NCI-H1105 (cell line): Measurements from ENCODE around the gene UBE2M.
"Not testable (repeated sequence)": the region's sequence is repeated elsewhere in the genome, so short reads cannot be mapped to it uniquely, and the experiment has no call there.

ENCODE experiments used
- DNase-seq: peaks from one replicate; lab custom pipeline; 2025; lab: John Stamatoyannopoulos, UW

UBE2M gene

DNA sequence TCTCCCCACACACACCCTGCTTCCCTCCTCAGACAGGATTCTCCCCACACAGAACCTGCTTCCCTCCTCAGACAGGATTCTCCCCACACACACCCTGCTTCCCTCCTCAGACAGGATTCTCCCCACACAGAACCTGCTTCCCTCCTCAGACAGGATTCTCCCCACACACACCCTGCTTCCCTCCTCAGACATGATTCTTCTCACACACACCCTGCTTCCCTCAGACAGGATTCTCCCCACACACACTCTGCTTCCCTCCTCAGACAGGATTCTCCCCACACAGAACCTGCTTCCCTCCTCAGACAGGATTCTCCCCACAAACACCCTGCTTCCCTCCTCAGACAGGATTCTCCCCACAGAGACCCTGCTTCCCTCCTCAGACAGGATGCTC is 19.2 kb downstream of the UBE2M start:
- DNase-seq = not testable (repeated sequence)

DNA sequence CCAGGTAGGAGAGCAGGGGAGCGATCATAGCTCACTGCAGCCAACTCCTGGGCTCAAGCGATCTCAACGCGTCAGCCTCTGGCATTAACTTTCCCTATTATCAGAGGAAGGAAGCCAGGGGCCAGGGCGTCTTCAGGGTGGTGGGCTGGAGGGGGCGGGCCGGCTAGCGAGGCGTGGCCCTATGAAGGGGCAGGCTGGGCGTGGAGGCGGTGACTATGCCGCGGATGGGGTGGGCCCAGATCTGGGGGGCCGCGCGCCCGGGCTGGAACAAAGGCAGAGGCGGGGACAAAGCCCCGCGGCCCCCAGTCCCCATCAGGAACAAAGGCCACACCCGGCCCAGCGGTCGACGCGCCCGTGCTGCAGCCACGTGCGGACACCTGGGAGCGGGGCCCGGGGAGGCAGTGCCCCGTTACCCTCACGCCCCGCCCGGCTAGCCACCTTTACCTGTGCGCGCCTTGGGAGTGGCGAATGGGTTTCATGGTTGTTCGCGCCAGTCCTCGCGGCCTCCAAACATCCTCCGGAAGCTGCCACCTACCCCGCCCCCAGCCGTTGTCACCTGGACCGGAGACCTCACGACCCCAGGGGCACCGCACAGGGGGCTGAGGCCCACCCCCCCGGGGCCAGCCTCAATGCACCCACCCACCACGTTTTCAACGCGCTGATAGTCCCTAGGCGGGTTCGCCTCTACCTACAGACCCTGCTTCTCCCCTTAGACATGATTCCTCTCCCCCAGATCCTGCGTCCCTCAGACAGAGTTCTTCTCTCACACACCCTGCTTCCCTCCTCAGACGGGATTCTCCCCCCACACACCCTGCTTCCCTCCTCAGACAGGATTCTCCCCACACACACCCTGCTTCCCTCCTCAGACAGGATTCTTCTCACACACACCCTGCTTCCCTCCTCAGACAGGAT is 19.9 kb downstream of the UBE2M start:
- no peak for DNase-seq

DNA sequence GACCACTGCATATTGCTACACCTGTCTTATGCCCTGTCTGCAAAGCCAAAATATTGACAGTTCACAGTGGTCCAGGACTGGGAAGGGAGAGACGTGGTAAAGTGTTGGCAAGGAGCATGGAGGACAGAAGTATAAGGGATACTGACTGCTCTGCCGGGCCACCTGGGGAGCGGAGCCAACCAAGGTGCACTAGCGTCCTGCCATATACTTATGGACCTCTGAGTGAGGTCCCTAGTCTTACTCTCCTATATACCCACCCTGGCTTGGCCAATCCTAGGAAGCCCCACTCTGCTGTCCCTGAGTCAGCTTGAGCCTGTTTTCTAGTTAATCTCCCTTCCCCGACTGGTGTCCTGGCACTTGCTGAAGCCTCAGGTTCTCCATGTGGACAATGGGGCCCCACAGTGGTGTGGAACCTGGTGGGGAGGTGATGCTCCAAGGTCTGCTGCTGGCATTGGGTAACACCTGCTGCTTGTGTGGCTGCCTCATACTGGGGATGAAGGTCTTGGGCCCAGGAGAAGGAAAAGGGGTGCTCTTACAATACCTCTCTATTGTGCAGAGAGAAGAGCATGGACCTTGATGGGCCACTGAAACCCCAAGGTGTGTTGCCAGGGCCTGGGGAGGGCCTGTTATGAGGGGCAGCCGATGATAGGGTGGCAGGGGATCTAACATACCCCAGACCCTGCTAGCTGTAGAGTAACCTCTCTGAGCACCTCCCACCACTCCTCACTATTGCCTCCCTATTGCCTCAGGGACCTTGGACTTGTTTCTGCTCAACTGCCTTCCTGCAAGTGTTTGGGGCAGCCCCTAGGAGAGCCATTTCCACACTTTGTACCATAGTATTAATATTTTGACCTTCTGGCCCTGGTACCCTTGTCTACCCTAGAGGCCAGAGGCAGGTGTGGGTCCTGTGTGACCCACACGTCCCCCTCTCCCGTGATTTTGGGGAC is 21.3 kb downstream of the UBE2M start:
- DNase-seq = no peak

DNA sequence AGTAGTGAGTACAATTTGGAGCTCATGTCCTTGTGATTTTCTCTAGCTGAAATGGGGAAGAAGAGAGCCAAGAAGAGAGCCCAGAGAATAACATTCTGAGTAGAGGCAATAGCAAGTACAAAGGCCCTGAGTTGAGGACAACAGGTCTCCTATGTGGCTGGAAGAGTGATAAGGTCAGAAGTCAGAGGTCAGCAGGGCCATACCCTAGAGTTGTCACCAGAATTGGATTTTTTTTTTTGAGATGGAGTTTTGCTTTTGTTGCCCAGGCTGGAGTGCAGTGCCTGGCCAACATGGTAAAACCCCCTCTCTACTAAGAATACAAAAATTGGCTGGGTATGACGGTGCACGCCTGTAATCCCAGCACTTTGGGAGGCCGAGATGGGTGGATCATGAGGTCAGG is 22.6 kb downstream of the UBE2M start:
- no peak for DNase-seq

DNA sequence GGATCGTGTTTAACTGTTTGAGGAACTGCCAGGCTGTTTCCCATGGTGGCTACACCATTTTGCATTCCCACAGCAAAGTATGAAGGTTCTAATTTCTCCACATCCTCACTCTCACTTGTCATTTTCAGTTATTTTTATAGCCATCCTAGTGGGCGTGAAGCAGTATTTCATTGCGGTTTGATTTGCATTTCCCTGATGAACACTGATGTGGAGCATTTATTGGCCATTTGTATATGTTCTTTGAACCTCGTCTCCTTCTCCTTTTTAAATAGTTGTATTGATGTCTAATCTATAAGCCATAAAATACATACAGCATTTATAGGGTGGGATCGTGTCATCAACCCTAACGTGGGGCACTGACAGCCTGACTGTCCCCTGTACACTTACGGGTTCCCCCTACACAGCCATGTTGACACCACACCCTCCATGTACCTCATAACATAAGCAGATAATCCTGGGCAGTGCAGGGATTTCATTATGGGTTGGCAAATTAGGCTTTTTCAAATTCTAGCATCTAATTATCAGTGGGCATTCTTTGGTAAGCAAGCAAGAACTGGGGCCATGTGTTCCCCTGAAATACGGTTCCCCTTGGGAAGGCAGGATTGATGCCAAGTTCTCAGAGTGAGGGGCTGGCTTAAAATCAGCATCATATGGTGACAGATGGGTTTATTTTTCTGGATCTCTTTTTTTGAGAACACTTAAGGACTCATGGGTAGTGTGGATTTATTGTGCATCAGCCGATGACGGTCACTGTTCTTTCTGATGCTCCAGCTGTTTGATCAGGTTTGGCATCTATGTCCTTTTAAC is 27.2 kb downstream of the UBE2M start:
- no peak for DNase-seq

DNA sequence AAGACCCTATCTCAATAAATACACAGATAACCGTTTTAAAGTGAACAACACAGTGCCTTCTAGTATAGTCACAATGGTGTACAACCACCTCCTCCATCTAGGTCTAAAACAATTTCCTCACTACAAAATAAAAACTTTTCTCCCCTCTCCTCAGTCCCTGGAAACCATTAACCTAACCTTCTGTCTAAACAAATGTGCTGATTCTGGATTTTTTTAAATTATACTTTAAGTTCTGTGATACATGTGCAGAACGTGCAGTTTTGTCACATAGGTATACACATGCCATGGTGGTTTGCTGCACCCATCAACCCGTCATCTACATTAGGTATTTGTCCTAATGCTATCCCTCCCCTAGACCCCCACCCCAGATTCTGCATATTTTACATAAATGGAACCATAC is 29.0 kb downstream of the UBE2M start:
- DNase-seq = no peak

DNA sequence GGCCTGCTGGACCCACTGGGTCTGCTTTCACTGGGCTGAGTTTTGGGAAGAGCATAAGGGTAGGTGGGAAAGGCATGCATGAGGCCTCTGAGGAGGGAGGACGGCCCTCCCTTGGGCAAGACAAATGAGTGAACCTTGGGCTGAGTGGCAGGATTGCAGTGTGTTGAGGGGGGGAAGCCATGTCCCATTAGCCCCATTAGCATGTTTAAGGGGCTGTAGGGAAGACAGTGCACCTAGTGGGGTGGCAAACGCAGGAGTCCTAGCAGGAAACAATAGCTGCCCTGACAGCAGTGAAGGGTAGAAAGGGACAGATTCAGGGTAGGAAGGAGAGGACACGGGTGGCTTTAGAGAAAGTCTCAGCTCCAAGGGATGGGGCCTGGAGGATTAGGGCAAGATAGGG is 35.7 kb downstream of the UBE2M start:
- no peak for DNase-seq

DNA sequence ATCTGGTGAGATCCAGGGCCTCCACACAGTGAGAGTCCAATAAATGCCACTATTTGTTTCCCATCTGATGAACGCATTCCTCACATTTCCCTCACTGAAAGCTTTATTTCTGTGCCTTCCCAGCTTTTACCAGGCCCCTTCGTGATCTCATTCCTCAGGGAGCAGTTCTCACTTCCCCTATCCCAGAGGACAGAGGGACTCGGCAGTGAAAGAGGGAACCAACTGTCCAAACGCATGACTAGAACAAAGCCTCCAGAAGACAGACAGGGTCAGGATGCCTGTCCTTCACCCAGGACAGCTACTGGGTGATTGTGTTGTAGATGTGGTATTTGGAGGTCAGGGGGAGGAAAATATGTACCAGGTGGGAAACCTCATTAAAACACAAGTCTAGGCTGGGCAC is 36.8 kb downstream of the UBE2M start:
- DNase-seq = no peak

DNA sequence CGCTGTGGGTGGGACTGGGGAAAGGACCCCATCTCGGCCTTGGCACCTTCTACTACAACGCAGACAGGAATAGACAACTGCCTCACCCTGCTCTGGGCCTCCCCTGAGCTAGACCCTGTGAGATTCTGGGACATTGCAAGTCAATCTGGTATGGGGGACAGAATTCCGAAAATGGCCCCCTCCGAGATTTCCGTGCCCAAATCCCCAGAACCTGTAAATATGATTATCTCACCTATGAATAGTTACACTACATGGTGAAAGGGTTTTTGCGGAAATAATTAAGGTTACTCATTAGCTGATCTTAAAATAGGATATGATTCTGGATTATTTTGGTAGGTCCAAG is 38.2 kb downstream of the UBE2M start:
- DNase-seq = no peak

DNA sequence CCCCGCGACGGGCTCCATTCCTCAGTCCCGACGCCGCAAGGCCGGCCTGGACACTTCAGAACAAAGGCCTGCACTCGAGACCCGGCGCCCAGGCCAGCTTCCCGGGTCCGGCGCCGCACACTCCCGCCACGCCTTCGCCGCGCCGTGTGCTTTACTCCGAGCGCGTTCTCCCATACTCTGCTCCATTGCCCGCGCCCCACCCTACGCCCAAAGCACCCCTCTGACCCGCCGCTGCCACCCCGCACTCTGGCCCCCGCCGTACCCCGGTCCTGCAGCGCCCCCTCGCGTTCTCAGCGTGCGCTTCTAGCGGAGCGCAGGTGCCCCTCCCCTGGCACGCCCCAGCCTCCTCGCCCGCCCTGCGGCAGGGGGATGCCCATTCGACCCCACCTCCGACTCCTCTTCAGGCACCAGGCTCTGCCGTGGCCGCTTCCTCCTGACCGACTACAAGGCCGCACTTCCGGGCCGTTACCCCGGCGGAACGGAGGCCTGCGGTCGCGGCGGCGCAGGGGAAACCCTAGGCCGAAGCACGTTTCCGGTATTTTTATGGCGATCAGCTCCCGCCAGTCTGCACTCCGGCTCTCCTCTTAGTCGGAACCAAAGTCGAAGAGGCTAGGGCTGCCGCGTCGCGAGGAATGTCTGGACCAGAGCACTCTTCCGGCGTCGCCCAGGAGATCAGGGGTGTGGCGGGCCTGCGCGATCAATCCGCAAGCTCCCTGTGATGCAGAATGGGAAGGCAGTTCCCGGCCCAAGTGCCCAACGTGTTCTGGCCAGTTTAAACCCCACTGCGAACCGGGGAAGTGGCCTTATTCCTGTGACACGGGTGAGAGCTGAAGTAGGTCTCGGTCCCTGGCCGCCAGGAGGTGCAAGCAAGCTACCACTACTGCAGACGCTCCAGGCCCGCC is 38.8 kb downstream of the UBE2M start, which contains the start of gene ZBTB45:
Gene ZBTB45 (minus strand): TSS at position 456 of the 902 bp plus-strand sequence. CDS start 2,137 bp downstream, outside the sequence.
- peak; percentile 92 for DNase-seq

DNA sequence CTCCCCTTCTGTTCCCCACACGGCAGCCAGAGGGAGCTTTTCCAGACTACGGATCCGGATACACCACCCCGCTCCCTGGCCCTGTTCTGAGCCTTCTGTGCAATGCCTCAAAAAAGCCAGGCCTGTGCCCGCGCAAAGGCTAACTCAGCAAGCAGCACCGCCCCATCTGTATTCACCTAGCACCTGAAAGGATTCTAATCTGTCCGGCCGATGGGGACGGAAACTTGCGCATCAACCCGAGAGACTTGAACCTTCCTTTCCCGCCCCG is 39.4 kb downstream of the UBE2M start:
- DNase-seq = peak; percentile 32

DNA sequence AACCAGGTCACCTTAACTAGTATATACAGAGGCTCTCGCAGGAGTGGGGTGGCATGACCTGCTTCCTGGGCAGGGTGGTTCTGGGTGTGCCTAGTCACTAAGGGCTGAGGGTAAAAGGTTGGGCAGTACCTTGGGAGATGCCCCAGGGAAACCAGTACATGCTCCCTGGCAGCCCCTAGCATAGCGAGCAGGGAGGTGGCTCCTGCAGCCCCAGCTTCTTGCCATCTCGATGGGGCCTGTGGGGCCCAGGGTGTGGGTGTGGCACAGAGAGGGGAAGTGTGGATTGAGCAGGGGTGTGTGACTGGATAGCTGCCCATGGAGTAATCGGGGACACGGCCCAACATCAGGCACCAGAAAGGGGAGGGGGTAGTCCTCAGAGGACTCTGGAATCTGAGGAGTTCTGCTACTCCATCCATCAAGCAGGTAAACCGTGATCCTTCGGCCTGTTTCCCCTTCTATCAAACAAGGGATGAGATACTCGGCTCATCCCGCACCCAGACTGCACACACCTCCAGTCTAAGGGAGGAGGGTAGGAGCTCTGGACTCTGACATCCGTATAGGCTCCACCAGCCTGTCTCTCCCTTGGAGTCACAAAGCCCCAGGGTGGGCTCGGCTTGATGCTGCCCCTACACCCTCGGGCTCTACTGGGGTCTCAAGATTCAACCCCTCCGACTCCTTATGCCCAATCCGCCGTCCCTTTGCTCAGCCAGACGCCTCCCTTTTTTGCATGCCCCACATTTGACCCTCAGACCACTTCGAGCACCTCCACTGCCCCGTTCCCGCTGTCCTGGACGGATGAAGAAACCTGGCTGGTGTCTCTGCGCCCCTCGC is 39.9 kb downstream of the UBE2M start:
- DNase-seq = no peak

DNA sequence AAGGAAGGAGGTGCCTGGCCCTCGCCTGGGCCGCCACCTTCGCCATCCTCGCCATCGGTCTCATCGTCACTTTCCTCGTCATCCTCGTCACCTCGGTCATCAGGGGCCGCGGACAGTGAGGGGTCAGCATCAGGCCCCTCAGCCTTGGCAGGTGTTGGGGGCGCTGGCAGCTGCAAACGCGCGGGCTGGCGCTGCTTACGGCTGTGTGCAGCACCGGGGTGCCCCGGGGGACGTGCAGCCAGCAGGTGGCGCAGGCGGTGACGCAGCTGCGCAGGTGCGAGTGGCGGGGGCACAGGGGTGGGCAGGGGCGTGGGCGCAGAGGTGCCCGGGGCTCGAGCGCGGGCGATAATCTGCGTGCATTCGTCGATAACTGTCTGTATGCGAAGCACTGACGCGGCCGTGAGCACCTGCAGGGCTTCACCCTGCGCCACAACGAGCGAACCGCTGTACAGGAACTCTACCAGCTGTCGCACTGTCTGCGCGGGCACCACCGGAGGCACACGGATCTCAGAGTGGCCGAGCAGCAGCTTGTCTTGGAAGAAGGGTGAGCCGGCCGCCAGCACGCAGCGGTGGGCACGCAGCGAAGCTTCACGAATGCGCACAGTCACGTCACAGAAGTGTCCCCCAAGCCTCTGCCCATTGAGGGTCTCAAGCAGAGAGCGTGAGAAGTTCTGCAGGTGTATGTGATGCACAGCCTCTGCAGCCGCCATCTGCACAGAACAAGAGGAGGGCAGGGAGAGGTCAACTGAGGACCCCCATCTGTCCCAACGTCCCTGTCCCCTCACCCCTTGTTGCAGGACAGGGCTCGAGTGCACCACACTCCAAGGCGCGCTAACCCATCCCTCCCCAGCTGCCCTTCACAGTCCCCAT is 41.2 kb downstream of the UBE2M start:
- no peak for DNase-seq

DNA sequence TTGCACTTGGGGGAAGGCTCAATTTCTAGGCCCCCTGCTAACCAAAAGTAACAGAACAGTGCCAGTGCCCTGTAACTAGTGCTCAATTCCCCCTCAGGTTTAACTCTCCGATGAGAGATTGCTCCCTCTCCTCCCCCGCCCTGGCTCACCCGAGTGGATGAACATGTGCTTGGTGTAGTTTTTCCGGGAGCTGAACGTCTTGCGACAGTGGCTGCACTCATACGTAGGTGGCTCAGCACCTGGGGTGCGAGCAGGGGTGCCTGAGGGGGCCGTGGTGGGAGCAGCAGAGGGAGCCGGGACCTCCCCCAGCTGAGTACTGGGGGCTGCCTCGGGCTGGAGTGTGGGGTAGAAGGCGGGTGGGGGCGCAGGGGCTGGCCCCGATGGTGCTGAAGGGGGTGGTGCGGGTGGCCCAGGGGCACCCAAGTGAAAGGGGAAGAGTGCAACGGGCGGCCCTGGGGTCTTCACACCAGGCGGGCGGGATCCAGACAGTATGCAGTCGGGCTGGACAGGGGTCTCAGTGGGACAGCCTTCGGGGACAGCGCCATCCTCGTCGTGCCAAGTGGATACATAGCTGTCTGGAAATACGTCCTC is 42.1 kb downstream of the UBE2M start:
- no peak for DNase-seq

DNA sequence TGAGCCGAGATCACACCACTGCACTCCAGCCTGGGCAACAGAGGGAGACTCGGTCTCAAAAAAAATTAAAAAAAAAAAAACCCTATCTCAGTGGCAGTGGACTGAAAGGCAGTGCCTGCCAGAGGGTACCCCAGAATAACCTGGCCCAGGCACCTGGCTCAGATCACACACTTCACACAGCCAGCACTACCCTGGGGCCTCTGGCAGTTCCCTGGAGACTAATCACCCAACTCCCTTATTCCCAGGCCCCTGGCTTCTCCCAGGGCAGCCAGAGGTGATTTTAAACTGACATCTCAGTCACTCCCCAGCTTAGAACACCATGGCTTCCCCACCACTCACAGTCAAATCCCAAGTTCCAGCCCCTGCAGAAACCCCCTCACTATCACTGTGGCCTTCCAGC is 43.2 kb downstream of the UBE2M start:
- no peak for DNase-seq

DNA sequence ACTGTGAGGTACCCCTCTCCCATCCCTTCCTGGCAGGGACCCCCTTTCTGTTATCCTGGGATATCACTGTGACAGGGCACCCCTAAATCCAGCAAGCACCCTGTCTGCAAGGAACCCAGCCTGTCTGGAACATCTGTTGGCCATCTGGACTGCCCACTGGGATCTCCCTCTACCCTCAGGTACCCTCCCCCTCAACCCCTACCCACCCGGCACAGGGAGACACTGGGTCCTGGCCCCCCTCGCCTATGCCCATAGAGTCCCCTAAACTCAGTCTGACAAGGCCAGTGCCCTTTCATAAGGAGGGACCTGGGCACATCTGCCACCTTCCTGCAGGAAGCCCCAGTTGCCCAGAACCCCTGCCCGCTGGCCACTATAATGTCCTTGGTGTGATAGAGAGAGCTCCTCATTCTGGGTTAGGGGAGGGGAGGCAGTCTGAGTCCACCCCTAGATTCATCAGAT is 43.8 kb downstream of the UBE2M start:
- DNase-seq = no peak

DNA sequence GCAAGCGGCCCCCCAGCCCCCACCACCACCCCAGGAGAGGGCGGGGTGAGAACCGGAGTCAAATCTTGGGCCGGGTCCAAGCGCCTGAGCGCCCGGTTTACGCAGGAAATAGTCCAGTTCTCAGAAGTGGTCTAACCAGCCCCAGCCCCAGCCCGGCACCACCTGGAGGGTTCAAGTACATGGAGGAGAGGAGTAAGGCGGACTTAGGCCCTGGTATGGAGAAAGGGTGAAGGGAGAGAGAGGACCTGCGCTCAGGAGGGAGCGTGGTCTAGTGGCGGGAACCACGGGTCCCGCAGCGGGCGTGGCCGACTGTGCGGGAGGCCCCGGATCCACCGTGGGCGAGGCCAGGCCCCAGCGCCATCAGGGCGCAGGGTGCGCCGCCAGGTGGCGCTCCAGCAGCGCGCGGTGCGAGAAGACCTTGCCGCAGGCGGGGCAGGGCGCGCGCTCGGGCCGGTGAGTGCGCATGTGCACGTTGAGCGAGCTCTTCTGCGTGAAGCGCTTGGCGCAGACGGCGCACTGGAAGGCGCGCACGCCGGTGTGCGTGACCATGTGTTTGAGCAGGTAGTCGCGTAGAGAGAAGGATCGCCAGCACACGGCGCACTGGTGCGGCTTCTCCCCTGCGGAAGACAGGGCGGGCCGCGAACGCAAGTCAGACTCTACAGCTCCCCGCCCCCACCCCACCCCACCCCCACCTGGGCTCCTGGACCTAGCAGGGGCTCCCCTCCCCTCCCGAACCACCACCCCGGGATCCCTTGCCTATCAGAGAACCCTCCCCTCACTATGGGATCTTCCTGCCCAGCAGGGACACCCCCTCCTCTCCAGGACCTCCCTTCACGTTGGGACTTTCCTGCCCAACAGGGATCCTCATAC is 44.5 kb downstream of the UBE2M start:
- DNase-seq = peak; percentile 88

DNA sequence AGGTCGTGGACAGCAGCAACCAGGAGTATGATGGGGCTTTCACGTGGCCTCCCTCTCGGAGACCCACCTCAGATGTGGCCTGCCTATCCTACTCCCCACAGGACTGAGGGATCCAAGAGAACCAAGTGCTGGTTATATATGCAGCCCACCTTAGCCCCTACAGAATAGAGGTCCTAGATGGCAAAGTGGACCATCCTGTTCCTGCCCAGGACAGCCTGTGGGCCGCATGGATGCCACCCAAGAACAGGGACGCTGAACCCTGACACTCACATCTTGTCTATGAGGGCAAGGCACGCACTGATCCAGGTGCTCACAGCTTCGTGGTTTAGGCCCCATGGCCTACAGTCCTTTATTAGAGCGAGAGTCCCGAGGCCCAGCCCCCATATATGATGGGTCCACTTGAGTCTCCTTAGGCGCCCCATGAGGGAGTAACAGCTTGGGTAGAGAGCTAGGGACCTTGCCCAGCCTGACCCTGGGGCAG is 45.2 kb downstream of the UBE2M start:
- no peak for DNase-seq
